GM04504 (cell line): ENCODE measurements around the gene C4orf17.
"Not testable (repeated sequence)": the region's sequence is repeated elsewhere in the genome, so short reads cannot be mapped to it uniquely, and the experiment has no call there.

Source experiments
- DNase-seq: peaks from one replicate; pipeline ENCODE4 v3.0.0-alpha.2; 2012; ENCODE audit warnings: low read depth

The C4orf17 gene

GRCh38 chr4:99510721-99511120 is at the start of gene C4orf17:
Gene C4orf17 (plus strand): TSS chr4:99511021. CDS start chr4:99513082, 2,061 bp downstream.
- no peak for DNase-seq

GRCh38 chr4:99461623-99462401 is 49.0 kb upstream of the C4orf17 start:
- DNase-seq = no peak

- DNase-seq = peak; percentile 46
Observed at GRCh38 chr4:99462875-99463464, 47.9 kb upstream of the C4orf17 start.

- DNase-seq = no peak
Observed at GRCh38 chr4:99463566-99463965, 47.3 kb upstream of the C4orf17 start.

GRCh38 chr4:99467887-99468286 is 42.9 kb upstream of the C4orf17 start:
- DNase-seq = no peak

GRCh38 chr4:99468889-99469288 is 41.9 kb upstream of the C4orf17 start:
- peak; percentile 8 for DNase-seq

- no peak for DNase-seq
Observed at GRCh38 chr4:99471349-99471748, 39.5 kb upstream of the C4orf17 start.

- no peak for DNase-seq
Observed at GRCh38 chr4:99471896-99472295, 38.9 kb upstream of the C4orf17 start.

- peak; percentile 4 for DNase-seq
Observed at GRCh38 chr4:99473131-99473530, 37.7 kb upstream of the C4orf17 start.

GRCh38 chr4:99483636-99484035 is 27.2 kb upstream of the C4orf17 start:
- DNase-seq = no peak

- DNase-seq = no peak
Observed at GRCh38 chr4:99485212-99485611, 25.6 kb upstream of the C4orf17 start.

- not testable (repeated sequence) for DNase-seq
Observed at GRCh38 chr4:99486648-99487047, 24.2 kb upstream of the C4orf17 start.

- no peak for DNase-seq
Observed at GRCh38 chr4:99490286-99490685, 20.5 kb upstream of the C4orf17 start.

- no peak for DNase-seq
Observed at GRCh38 chr4:99504804-99505502, 5.9 kb upstream of the C4orf17 start.

- no peak for DNase-seq
Observed at GRCh38 chr4:99506781-99507180, 4.0 kb upstream of the C4orf17 start.

GRCh38 chr4:99507349-99507748 is 3.5 kb upstream of the C4orf17 start:
- no peak for DNase-seq

- no peak for DNase-seq
Observed at GRCh38 chr4:99507762-99508161, 3.1 kb upstream of the C4orf17 start.

GRCh38 chr4:99518601-99519295 is 7.9 kb downstream of the C4orf17 start:
- no peak for DNase-seq

GRCh38 chr4:99529228-99529627 is 18.4 kb downstream of the C4orf17 start:
- no peak for DNase-seq

- DNase-seq = no peak
Observed at GRCh38 chr4:99529956-99530355, 19.1 kb downstream of the C4orf17 start.

GRCh38 chr4:99534699-99535098 is 23.9 kb downstream of the C4orf17 start:
- not testable (repeated sequence) for DNase-seq

GRCh38 chr4:99536271-99536670 is 25.4 kb downstream of the C4orf17 start:
- no peak for DNase-seq
